GM23248 (cell line): ENCODE measurements around the gene CAMK1D.

Experiments used
- EZH2 ChIP-seq: fragments of 200-600 bp; sonication (generic); IDR thresholded peaks from 2 replicates; pipeline ENCODE4 v1.6.1; 2018; ENCODE audit warnings: antibody characterized with exemption, mild to moderate bottlenecking; ENCODE audit not compliant: insufficient read depth, poor library complexity, severe bottlenecking
- EZH2phosphoT487 ChIP-seq: fragments of 200-600 bp; sonication (generic); IDR thresholded peaks from 2 replicates; pipeline ENCODE4 v1.6.1; 2018; ENCODE audit warnings: antibody characterized with exemption, moderate library complexity, mild to moderate bottlenecking, low read depth; ENCODE audit not compliant: insufficient read depth

DNA sequence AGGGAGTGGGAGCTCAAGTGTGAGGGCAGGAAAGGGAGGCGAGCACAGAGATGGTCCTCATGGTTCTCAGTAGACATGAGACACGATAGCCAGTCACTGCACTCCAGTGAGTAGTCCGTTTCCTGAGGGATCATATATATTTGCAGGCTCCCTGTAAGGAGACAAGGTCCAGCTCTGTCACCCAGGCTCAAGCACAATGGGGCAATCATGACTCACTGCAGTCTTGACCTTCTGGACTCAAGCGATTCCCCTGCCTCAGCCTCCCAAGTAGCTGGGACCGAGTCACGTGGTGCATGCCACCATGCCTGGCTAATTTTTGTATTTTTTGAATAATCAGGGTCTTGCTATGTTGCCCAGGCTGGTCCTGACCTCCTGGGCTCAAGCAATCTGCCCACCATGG, 535.5 kb downstream of the CAMK1D start:
- TF ChIP-seq EZH2 (no peak), EZH2phosphoT487 (no peak)
